GM19463 (cell line): ENCODE data around the gene TMED9.
"Not testable (repeated sequence)": the region's sequence is repeated elsewhere in the genome, so short reads cannot be mapped to it uniquely, and the experiment has no call there.

Experiments
- ATAC-seq: cut with Tn5 transposase; IDR thresholded peaks from one replicate; pipeline ENCODE4 v1.9.1; 2021; ENCODE audit warnings: mild to moderate bottlenecking, moderate library complexity; ENCODE audit not compliant: unreplicated experiment

Gene TMED9

GRCh38 chr5:177592010-177592834 is at the start of gene TMED9:
TSS of gene TMED9 (plus strand) at chr5:177592203. CDS start at chr5:177592215, 12 bp downstream.
- ATAC-seq = peak; percentile 97

- no peak for ATAC-seq
Observed at GRCh38 chr5:177542816-177543465, 49.1 kb upstream of the TMED9 start.

DNA sequence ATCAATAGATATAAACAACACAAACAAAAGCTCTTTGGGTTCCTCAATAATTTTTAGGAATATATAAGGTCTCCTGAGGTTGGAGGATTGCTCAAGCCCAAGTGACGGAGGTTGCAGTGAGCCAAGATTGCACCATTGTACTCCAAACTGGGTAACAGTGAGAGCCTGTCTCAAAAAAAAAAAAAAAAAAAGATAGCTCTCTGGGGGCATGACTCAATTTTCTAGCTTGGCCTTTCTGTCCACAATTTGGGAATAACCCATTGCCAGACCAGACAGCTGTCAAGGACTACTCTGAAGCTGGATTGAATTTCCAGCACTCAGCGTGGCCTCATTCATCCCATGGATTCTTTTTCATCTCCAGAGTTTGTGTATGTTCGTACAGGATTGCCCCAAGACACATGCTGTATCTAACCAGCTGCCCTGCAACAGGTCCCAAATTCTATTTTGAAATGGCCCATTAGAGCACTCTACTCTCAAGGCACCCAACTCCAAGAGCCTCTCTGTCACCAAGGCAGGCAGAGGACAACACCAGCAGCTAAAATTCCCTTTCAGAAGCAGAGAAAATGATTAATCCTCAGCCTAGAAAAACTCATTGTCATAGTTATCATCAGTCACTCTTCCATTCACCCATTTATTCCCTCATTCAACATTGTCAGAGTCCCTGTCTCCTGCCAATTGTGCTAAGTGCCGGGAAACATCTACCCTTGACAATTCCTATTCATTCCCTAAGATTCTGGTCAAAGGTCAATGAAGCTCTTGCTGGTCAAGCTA is 46.3 kb upstream of the TMED9 start:
- ATAC-seq = no peak

GRCh38 chr5:177546258-177546741 is 45.7 kb upstream of the TMED9 start:
- no peak for ATAC-seq

- no peak for ATAC-seq
Observed at GRCh38 chr5:177547736-177548135, 44.3 kb upstream of the TMED9 start.

GRCh38 chr5:177548495-177548894 is 43.5 kb upstream of the TMED9 start:
- ATAC-seq = no peak

- ATAC-seq = no peak
Observed at GRCh38 chr5:177550122-177550521, 41.9 kb upstream of the TMED9 start.

GRCh38 chr5:177552839-177553455 is 39.1 kb upstream of the TMED9 start:
- no peak for ATAC-seq

GRCh38 chr5:177553671-177554429 is 38.2 kb upstream of the TMED9 start:
- peak; percentile 42 for ATAC-seq

- ATAC-seq = peak; percentile 94
Observed at GRCh38 chr5:177554474-177555111, 37.4 kb upstream of the TMED9 start, which contains the start of gene FAM193B. TSS of gene FAM193B (minus strand) at chr5:177554563. CDS start at chr5:177554458, 105 bp downstream.

GRCh38 chr5:177555228-177555627 is 36.8 kb upstream of the TMED9 start:
- ATAC-seq = no peak

DNA sequence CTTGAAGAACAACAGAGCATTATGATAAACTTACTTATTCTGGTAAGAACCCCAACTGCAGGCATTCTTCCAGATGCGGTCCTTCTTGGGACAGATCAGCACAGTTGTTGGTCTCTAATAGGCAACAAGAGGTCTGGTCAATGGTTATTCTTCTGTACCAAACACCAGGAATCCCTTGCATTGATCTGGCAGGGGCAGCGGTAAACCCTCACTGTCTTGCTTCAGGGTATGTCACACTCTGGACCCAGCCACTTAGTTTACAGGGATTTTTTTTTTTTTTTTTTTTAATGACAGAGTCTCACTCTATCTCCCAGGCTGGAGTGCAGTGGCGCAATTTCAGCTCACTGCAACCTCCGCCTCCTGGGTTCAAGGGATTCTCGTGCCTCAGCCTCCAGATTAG is 36.3 kb upstream of the TMED9 start:
- ATAC-seq = no peak

GRCh38 chr5:177557041-177557647 is 34.9 kb upstream of the TMED9 start:
- no peak for ATAC-seq

- ATAC-seq = no peak
Observed at GRCh38 chr5:177557796-177558195, 34.2 kb upstream of the TMED9 start.

DNA sequence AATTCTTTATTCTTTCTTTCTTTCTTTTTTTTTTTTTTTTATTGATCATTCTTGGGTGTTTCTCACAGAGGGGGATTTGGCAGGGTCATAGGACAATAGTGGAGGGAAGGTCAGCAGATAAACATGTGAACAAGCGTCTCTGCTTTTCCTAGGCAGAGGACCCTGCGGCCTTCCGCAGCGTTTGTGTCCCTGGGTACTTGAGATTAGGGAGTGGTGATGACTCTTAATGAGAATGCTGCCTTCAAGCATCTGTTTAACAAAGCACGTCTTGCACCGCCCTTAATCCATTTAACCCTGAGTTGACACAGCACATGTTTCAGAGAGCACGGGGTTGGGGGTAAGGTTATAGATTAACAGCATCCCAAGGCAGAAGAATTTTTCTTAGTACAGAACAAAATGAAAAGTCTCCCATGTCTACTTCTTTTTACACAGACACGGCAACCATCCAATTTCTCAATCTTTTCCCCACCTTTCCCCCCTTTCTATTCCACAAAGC is 32.5 kb upstream of the TMED9 start:
- ATAC-seq = not testable (repeated sequence)

- ATAC-seq = no peak
Observed at GRCh38 chr5:177565046-177565445, 27.0 kb upstream of the TMED9 start.

DNA sequence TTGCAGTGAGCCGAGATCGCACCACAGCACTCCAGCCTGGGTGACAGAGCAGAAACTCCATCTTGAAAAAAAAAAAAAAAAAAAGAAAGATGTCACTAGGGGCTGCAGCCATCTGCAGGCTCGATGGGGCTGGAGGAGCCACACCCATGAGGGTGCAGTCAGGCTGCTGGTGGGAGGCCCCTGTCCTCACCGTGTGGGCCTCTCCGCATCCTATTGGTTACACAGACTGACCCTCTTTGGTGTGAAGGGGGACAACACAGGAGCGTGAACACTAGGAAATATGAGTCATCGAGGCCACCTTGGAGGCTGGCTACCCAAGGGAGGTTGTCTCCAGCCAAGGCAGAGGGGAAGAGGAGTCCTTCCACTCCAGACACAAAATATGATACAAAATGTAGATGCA is 23.7 kb upstream of the TMED9 start:
- ATAC-seq = no peak

DNA sequence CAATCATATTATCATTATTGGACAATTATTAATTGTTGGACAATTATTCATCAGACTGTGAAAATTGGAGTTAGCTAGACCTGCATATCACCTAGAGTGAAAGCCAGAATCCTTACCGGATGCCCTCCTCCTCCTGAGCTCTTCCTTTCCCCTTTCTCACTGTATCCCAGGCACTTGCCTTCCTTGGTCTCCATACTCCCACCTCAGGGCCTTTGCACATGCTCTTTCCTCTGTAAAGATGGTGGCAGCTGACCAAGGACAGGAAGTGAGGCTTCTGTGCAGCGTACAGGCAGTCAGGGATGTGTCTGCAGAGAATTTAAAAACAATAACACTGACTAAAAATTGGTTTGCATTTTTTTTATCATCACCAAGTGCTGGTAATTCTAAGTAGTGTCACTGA is 22.1 kb upstream of the TMED9 start:
- ATAC-seq = no peak

- ATAC-seq = no peak
Observed at GRCh38 chr5:177575488-177575887, 16.5 kb upstream of the TMED9 start.
